ENCODE results near the gene GARIN5B. TPM values are rescaled to one million over a fixed set of nuclear protein-coding genes. Genes with fewer than 3 reads are reported as not detected.

The GARIN5B gene
- total and polyA plus RNA-seq, 12 donors: not detected

DNA sequence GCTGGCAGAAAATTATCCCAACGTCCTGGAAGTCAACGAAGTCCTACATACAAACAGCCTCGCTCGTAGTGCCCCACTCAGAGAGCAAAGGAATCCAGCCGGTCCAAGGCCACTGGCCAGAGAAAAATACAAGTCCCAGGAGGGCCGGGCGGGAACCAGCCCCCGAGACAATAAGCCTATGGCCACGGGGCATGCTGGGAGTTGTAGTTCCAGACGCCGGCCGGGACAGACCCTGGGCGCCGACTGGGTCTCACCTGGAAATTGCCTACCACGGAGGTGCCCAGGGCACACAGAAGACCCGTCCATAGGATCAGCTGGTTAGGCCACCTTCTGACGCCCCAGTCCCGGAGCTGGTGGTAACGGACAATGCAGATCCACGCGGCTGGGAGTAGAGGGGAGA, 43.3 kb downstream of the GARIN5B start:
- TF ChIP-seq, protein P1, sequence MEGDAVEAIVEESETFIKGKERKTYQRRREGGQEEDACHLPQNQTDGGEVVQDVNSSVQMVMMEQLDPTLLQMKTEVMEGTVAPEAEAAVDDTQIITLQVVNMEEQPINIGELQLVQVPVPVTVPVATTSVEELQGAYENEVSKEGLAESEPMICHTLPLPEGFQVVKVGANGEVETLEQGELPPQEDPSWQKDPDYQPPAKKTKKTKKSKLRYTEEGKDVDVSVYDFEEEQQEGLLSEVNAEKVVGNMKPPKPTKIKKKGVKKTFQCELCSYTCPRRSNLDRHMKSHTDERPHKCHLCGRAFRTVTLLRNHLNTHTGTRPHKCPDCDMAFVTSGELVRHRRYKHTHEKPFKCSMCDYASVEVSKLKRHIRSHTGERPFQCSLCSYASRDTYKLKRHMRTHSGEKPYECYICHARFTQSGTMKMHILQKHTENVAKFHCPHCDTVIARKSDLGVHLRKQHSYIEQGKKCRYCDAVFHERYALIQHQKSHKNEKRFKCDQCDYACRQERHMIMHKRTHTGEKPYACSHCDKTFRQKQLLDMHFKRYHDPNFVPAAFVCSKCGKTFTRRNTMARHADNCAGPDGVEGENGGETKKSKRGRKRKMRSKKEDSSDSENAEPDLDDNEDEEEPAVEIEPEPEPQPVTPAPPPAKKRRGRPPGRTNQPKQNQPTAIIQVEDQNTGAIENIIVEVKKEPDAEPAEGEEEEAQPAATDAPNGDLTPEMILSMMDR (IDR thresholded peaks at IDR 0.05): no peak
- peaks cover 0 to 14% (median 0%) of the 10 kb centered on the region in 7 donors for H3K27me3 ChIP-seq
- ATAC-seq: peak; percentile 38 to 89 (median 72)

GRCh38 chr19:55316646-55317045, 46.4 kb downstream of the GARIN5B start:
- Histone ChIP-seq H3K9me3 (no peaks in the 10 kb centered on the region), H3K27ac (no peak overlapping the region), H3K27me3 (peaks cover 0 to 13% (median 0%) of the 10 kb centered on the region in 7 donors), H3K4me3 (no peak overlapping the region), H3K36me3 (peaks cover 0 to 31% (median 0%) of the 10 kb centered on the region in 9 donors), H3K4me1 (peaks cover 0 to 3% (median 0%) of the 10 kb centered on the region in 9 donors)
- 81 to 82% methylated on average over 8 of the region's 8 CpGs for WGBS, 2 donors
- intact Hi-C loops (cut with DNase I): no loop called here
- no peak for DNase-seq
- TF ChIP-seq, protein P1 (IDR thresholded peaks at IDR 0.05): no peak
- ATAC-seq: no peak

More for the DNA sequence above, 43.3 kb downstream of the GARIN5B start:
- WGBS, 2 donors: 9 to 16% methylated on average over 21 of the region's 21 CpGs
- Histone ChIP-seq H3K36me3 (peaks cover 0 to 27% (median 0%) of the 10 kb centered on the region in 9 donors), H3K27ac (no peak overlapping the region), H3K4me3 (no peak overlapping the region), H3K4me1 (peaks cover 0 to 9% (median 0%) of the 10 kb centered on the region in 9 donors), H3K9me3 (no peaks in the 10 kb centered on the region)
- DNase-seq: peak; percentile 44 to 55
- intact Hi-C loops (cut with DNase I): loop anchor here in 1 of 10 donors (5.0 kb wide), 1 partner anchor 43 kb away; the partner anchor contains the start of gene GARIN5B

- TF ChIP-seq, protein P1 (IDR thresholded peaks at IDR 0.05): no peak
- 80 to 81% methylated on average over 13 of the region's 13 CpGs for WGBS, 2 donors
These were observed 47.0 kb downstream of the GARIN5B start for GRCh38 chr19:55315956-55316525.

DNA sequence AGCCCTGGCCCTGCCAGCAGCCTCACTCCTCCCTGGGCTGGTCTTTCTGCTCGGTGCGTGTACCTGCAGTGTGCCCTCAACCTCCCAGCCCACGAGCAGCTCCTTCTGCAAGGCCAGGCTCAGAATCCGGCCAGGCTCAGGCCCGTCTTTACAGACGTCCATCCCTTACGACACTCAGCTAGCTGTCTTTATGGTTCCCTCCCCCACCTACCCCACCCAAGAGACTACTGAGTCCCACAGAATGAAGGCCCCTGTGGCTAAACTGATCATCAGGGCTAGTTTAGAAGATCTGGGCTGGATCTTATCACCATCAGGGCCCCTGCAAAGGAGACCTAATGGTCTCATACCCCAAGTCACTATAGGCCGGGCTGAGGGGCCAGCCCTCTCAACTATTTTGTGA, 48.7 kb downstream of the GARIN5B start:
- intact Hi-C loops (cut with DNase I): no loop called here
- 86 to 88% methylated on average over 8 of the region's 8 CpGs for WGBS, 2 donors
- TF ChIP-seq, protein P1 (IDR thresholded peaks at IDR 0.05): no peak
- no peak for ATAC-seq
- H3K27ac ChIP-seq: no peak overlapping the region
- H3K4me3 ChIP-seq: no peak overlapping the region
- peaks cover 0 to 1% (median 0%) of the 10 kb centered on the region in 7 donors for H3K27me3 ChIP-seq
- DNase-seq: no peak
- H3K4me1 ChIP-seq: no peaks in the 10 kb centered on the region
- H3K9me3 ChIP-seq: peaks cover 0 to 2% (median 0%) of the 10 kb centered on the region in 11 donors
- peaks cover 0 to 24% (median 0%) of the 10 kb centered on the region in 9 donors for H3K36me3 ChIP-seq

More at GRCh38 chr19:55315956-55316525, 47.0 kb downstream of the GARIN5B start:
- Histone ChIP-seq H3K4me1 (peaks cover 0 to 3% (median 0%) of the 10 kb centered on the region in 9 donors), H3K4me3 (no peak overlapping the region), H3K9me3 (no peaks in the 10 kb centered on the region), H3K36me3 (peaks cover 0 to 31% (median 0%) of the 10 kb centered on the region in 9 donors), H3K27me3 (peaks cover 0 to 13% (median 0%) of the 10 kb centered on the region in 7 donors), H3K27ac (no peak overlapping the region)
- ATAC-seq (no peak), DNase-seq (no peak)
- intact Hi-C loops (cut with DNase I): no loop called here

Data from heart right ventricle (tissue), 16 donors.